HG02642 (cell line): ENCODE results near the gene CHTF18.
"Not testable (repeated sequence)": the region's sequence is repeated elsewhere in the genome, so short reads cannot be mapped to it uniquely, and the experiment has no call there.

Experiments
- ATAC-seq: cut with Tn5 transposase; IDR thresholded peaks from one replicate; pipeline ENCODE4 v1.9.1; 2021; ENCODE audit warnings: mild to moderate bottlenecking; ENCODE audit not compliant: unreplicated experiment, poor library complexity

CHTF18 gene

DNA sequence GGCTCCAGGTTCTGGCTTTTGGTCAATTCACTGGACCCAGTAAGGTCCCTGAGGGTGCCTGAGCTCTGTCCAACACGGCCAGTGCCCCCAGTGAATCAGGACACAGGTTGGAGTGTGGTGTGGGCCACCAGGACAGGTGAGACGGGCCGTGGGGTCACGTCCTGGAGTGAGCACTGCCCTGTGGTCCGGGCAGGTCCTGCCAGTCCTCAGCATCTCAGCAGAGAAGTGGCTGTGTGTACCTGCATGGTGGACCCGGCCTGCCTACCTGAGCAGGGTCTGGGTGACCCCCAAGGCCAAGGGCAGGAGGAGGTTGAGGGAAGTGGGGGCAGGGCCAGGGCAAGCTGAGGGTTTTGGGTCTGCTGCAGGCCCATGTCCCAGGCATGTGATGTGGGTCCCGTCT, 14.0 kb downstream of the CHTF18 start:
- ATAC-seq: no peak

DNA sequence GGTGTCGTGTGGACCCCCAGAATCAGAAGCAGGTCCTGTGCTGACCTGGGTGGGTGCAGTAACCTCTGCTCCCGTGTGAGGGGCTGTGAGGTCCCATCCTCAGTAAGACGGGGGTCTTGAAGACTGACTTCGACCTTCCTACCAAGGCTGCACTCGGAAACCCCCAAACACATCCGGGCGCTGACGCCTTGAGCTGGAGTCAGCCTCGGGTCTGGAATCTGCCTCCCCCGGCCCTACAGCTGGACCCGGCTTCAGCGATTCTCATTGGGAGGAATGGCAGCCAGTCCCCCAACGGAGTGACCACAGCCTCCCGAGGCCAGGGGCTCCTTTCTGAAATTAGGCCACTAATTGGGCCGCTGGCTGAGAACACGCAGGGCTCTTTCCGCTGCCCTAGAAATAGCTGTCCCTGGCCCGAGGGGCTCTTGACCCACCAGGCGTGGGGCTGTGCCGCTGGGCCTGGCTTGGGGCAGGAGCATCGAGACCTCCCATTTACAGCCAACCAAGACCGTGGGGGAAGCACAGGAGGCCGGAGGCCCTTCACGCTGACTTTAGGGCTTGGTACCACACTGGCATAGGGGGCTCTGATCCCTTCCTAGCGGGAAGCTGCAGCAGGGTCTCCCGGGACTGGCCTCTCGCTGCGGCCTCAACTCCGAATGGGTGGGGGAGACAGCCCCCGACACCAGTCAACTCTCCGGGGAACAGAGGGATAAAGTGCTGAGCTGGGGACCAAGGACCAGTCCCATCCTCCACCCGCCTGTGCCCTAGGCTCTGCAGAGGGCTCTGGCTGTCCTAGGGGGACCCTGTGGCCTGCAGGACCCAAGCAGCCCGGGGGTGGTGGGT, 14.7 kb downstream of the CHTF18 start:
- no peak for ATAC-seq

DNA sequence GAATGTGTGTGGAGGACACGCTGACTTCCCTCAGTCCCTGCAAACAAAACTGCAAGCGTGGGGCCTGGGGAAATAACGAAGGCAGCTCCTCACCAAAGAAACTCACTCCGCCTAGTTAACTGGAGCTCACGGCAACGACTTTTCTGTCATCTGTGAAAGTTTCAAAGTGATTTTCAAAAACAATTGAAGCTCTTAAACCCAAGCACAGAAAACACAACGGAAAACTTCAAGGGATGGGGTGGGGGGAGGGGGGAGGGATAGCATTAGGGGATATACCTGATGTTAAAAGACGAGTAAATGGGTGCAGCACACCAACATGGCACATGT, 15.3 kb downstream of the CHTF18 start:
- no peak for ATAC-seq

DNA sequence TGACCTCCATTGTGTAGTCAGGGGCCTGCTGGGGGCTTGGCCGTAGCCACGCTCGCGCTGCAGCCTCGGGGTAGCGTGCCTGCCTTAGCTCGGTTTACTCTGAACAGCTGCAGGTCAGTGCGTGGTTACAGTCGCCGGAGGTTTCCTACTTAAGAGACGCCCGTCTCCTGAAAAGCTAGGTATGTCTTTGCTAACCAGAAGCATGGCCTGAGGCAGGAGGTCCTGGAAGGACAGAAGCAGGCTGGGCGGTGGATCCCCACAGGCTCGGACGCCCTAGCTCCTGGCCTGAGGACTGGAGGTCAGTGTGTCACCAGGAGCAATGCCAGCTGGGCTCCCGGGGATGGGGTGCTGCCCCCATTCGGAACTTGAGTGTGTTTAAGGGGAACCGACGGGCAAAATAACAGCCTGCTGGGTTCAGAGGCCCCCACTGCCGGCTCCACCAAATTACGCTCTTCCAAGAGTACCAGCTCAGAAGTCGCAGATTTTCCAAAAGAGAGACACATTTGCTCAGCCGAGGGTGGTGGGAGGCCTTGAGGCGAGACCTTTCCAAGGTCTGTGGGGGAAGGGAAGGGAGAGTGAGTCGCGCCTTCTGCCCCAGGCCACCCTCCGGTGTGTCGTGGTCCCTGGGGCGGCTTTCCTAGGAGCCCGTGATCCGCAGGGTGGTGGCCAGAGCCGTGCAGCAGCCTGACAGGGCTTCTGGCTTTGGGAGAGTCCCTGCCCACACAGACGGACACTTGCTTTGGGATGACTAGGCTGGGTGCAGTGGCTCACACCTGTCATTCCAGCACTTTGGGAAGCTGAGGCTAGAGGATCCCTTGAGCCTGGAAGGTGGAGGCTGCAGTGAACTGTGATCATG, 16.0 kb downstream of the CHTF18 start:
- ATAC-seq: no peak

DNA sequence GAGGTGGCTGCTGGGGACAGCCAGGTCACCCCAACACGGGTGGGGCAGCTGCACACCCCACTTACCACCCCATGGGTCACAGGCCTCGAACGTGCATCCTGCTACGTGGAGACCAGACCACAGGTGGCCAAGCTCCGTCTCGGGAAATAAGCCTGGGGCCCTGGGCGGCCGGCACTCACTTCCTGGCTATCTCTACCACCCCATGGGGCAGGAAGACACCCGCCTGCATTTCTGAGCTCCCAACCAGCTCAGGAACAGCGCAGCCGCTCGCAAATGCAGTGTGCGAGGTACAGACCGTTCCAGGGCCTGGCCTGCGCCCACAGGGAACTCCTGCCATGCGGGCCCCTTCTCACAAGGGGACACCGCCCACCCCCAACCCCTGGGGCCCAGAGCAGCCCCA, 17.1 kb downstream of the CHTF18 start:
- no peak for ATAC-seq

DNA sequence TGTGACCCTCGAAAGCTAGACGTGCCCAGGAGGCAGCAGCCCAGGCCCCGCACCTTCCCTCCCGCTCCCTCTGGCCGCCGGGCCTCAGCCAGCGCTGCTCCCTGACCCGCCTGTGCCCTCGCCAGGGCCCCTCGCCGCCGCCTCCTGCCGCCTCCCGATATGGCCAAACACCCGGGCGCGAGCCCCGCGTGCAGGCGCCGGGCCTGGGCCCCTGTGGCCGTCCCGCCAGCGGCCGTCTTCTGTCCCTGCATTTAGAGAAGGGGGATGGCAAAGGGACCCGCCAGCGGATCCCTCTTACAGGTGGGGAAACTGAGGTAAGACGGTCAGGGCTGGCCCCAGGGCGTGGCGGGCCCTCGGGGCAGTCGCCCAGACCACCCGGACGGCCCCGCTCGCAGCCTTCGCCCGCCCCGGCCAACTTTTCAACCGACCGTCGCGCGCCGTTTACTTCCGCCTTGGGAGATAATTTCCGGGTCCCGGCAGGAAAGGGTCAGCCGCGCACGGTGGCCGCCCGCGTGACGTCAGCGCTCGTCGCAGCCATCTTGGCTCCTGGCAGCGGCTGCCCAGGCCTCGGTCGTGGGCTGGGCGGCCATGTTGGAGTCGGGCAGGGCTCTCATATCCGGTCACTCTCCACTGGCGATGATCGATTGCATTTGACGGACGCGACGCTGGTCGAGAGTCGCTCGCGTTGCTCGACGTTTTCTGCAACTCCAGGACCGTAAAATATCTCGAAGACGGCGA, 19.1 kb downstream of the CHTF18 start:
- peak; percentile 87 for ATAC-seq

DNA sequence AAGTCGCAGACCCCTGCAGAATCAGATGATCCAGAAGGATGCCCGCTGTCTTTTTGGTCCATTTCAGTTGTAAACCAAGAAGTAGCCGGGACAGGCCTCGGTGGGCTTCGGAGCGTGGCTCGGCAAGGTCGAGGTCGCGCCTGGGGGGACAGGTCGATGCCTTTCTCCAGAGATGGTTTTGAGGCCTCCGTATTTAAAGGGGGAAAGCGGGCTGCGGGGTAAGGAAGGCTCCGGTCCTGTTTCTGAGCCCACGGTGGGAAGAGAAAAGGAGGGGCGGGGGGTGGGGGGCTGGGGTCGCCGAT, 19.6 kb downstream of the CHTF18 start:
- no peak for ATAC-seq

DNA sequence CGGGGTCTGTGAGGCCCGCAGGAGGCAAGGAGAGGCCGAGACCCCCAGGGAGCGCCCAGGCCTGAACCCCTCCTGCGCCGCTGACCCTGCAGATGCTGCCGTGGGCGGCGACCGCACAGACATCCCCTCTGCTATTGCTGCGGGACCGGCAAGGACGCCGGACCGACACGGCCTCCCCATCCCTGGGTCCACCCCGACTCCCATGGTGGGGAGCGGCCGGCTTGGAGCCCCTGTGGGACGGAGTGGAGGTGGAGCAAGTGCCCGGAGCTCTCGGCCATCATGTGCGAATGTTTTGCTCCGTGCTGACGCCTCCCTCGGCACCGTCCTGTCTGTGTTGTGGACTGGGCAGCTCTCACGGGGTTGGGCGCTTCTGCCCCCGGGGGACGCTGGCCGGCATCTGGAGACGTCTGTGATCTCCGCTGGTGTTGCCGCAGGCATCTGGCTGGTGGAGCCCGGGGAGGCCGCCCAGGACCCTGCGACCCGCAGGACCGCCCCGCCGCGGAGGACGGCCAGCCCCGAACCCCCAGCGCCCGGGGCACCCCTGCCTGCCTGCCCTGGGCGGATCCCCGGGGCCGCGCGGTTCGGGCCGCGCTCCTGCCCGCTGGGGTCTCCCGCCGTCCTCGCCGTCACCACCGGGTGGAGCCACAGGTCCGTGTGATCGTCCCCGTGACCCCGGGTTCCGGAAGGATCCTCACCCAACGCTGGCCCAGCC, 24.9 kb downstream of the CHTF18 start:
- no peak for ATAC-seq

DNA sequence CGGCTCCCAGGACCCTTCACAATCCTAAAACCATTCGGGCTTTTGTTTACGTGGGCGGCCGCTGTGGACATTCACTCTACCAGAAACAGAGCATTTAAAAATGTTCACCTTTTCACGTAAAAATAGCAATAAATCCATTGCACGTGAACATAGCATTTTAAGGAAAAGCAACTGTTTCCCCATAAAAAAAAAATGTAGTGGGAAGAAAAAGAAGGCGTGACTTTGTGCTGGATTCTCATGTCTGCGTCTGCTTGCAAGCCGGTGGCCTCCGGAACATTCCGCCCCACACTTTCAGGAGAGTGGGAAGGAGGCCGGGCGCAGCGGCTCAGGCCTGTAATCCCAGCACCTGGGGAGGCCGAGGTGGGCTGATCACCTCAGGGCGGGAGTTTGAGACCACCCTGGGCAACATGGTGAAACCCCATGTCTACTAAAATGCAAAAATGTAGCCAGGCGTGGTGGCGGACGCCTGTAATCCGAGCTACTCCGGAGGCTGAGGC, 25.5 kb downstream of the CHTF18 start:
- ATAC-seq: no peak

DNA sequence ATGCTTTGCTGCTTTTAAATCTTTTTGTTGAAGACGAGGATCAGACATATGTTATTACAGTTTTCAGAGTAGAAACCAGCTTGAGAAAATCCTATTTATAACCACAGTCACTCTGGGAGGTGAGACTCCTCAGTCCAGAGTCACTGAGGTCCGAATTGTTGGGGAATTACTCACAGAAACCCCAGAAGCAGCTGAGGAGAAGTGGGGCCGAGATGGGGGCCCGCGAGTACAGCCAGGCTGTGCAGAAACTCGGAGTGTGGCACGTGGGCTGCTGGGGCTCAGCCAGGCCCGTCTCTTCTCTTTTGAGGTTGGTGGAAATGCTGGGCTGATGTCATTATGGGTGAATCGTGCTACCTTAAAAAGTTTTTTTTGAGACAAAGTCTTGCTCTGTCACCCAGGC, 26.6 kb downstream of the CHTF18 start:
- no peak for ATAC-seq

DNA sequence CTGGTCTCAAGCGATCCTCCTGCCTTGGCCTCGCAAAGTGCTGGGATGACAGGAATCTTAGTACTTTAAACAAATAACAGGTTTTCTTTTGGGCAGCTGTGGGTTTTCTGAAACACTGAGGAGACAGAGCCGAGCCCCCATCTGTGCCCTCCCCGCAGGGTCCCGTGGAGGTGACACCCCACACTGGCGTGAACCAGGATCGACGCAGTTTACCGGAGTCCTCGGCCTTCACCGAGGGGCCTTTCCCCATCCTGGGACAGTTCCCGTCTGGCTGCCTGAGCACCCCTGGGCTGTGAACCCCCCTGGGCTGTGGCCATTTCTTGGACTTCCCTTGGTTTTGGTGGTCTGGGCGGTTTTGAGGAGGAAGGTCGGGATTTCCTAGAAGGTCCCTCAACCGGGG, 27.4 kb downstream of the CHTF18 start:
- no peak for ATAC-seq

DNA sequence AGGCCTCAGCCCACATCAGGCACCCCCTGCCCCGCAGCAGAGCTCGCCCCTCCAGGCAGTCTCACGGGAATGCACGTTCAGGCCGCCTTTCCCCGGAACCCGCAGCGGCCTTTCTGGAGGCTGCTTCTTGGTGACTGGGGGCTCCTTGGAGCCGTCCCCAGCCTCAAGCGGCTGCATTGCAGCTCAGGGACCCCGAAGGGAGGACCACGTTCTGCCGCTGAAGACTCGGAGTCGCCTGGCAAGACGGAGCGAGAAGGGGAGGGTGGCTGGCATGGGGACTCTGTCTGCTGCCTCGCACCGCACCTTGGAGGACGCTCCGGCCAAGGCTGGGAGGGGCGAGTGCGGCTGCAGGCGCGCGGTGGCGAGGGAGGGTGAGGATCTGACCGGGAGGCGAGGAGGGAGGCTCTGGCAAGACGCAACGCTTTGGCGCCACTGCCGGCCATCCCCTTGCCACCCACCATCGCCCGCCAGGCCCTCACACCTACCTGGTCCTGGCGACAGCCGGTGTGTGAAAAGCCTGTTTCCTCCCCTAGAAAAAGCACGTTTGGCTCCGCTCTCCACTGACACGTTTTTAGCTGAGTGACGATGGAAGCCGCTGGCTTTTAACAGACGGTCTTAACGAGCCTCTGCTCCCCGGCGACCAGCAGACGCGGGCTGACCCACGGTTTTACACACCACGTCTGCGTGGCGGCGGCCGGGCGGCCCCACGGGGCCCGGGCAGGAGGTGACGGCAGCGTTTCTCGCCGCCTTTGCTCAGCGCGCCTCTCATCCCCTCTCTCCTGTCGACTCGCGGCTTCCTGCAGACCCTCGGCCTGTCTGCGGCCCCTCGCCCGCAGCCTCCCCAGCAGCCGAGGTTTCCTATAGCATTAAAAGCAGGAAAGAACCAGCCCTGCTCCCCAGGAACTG, 28.8 kb downstream of the CHTF18 start:
- no peak for ATAC-seq

DNA sequence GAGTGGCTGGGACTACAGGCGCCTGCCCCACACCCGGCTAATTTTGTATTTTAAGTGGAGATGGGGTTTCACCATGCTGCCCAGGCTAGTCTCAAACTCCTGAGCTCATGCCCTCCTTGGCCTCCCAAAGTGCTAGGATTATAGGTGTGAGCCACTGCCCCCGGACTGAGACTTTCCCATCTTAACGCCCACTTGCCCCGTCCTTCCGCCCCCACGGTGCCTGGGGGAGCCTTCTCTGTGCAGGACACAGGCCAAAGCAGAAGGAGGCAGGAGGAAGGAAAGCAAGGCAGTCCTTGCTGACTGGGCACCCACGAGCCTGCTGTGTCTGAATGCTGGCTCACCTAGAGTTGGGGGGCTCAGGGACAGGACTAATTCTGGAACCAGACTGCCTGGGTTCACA, 29.7 kb downstream of the CHTF18 start:
- no peak for ATAC-seq

DNA sequence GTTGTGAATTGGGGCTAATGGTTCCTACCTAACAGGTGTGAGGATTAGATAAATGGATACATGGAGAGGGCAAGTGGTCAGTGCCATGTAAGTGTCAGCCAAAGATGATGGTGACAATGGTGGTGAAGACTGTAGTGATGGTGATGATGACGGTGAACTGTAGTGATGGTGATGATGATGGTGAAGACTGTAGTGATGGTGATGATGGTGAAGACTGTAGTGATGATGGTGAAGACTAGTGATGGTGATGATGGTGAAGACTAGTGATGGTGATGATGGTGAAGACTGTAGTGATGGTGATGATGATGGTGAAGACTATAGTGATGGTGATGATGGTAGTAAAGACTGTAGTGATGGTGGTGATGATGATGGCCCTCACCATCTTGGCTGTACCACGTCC, 30.2 kb downstream of the CHTF18 start:
- ATAC-seq: no peak

DNA sequence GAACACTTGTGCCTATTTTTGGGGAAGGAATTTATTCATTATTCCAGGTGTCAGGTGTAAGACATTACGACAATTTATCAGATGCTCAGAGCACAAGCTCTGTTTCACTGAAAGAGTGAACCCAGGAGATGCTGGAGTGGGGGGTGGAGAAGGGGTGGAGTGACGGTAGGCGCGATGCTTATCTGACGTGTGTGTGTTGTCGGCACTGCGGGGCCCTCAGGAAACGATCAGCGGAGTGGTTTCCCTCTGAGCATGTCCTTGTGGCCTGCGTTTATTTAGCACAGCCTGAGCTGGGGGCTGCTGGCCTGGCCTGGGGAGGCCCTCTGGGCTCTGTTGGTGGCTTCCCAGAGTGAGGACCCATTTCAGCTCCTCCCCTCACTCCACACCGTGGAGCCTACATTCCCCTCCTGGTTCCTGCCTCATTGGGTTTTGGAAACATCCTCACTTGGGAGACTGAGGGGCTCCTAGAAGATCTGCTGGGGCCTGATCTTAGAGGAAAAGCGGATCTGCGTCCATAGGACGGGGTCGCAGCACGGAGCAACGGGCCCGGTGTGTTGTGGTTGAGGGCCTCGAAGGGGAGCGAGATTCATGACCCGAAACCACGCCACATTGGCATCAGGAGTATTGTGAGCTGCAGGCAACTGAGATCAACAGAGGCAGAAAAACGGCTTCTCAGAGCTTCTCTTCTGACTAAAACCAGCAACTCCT, 31.1 kb downstream of the CHTF18 start:
- no peak for ATAC-seq

DNA sequence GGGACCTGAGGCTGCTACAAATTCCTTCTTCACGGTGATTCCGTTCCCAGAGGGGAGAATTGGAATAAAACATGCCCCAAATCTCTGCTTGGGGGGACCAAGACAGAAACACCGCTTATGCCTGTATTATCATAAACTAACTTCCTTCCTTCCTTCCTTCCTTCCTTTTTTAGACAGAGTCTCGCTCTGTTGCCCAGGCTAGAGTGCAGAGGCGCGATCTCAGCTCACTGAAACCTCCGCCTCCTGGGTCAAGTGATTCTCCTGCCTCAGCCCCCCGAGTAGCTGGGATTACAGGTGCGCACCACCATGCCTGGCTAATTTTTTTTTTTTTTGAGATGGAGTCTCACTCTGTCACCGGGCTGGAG, 31.6 kb downstream of the CHTF18 start:
- not testable (repeated sequence) for ATAC-seq

DNA sequence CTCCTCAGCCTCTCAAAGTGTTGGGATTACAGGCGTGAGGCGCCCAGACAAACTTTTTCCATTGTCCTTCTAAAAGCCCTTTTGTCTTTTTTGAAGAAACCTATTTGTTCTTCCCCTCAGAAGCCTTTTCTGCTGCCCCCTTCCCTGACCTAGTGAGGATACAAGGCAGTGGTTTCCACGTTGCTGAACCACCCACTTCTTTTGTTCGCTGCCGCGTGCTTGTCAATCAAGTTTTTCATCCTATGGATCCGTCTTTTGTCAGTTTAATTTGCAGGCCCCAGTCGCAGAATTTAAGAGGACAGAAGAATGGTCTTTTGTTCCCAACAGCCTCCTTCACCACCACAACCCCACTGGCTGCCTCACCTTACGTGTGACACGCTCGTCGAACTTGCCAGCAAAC, 32.3 kb downstream of the CHTF18 start:
- ATAC-seq: no peak

DNA sequence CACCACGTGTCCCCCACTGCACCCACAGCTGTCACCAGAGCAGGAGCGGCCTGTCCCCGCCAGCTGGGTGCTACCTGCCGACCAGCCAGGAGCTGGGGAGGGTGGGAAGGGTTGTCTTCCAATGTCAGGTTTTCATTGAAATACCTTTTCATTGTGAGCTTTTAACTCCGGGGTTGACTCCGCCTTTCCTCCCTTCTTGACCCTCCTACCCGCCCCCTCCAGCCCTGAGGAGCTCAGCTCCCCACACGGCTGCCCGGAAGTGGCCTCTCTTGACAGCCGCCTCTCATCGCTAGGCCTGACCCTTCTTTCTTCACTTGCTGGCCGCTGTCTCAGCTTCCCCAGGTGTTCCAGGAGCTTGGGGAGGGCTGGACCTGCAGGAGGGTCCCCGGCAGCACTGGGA, 33.3 kb downstream of the CHTF18 start:
- ATAC-seq: no peak
